ENCODE measurements around the gene MCM3AP.

MCM3AP gene

DNA sequence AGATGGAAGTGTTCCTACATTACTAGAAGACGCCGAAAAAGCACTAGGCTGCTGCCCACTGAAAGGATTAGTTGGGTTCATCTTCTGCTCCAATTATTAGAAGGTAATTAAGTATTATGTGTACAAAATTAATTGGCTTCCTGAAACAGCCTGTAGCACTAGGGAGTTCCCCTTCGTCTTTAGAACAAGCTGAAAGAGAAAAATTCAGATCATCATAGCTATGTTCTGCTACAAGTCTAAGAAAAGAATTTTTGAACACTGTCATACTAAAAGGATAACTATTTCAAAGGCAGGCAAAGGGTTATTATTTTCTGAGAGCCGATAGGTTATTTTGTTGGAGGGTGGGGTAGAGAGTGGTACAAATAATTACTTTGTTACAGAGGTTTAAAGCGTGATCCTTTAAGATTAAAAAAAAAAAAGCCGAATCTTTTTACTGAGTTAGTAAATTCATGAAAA is at the start of gene MCM3AP:
Gene MCM3AP (minus strand): TSS at position 406 of the 456 bp plus-strand sequence. CDS start 325 bp downstream, at position 81.
- DNase-seq, result no peak

DNA sequence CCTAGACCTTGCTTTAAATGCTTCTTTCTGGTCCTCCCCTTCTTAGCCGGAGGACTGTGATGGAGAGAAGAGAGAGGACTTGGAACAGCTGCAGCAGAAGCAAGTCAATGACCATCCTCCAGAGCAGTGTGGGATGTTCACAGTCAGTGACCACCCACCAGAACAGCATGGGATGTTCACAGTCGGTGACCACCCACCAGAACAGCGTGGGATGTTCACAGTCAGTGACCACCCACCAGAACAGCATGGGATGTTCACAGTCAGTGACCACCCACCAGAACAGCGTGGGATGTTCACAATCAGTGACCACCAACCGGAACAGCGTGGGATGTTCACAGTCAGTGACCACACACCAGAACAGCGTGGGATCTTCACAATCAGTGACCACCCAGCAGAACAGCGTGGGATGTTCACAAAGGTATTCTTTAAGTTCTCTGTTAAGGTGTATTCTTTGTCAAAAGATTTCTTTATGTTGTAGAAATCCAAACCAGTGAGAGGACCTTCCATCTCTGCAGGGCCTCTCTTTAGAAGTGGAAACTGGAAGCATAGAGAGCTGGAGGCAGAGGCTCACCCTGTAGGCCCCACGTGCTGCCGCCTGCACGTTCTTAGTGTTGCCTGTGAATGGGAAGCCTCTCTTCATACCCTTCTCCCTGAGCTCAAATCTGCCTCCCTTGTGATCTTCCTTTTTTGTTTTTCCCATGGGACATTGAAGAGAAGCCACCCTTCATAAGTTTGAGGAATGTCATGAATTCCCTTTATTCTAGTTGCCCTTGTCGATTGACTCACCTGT is 49.1 kb upstream of the MCM3AP start:
- DNase-seq, result no peak

DNA sequence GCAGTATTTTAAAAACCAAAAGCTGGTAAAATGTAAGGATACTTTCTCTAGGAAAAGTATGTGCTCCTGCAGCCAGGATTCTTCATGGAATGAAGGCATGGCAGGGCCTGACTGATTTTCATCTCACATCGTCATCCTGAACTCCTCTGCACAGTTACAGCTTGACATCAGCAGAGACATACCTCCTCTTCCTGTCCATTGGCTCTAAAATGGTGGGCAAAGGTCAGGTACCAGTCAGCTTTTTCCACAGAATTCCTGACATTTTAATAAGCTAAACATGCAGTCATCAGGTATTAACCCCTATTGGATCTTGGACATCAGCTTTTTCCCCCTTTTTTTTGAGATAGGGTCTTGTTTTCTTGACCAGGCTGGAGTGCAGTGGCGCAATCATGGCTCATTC is 44.4 kb upstream of the MCM3AP start:
- DNase-seq, result no peak

DNA sequence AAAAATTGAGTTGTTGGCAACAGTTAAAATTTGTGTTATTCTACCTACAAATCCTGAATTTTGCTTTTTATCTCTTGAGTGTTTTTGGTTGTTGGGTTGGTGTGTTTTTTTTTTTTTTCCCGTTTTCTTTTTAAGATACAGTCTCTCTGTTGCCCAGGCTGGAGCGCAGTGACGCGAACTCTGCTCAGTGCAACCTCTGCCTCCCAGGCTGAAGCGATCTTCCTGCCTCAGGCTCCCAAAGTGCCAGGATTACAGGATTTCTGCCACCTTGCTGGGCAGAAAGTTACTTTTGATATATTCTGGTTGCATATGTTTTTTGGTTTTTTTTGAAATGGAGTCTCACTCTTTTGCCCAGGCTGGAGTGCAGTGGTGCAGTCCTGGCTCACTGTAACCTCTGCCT is 42.7 kb upstream of the MCM3AP start:
- DNase-seq, result no peak

DNA sequence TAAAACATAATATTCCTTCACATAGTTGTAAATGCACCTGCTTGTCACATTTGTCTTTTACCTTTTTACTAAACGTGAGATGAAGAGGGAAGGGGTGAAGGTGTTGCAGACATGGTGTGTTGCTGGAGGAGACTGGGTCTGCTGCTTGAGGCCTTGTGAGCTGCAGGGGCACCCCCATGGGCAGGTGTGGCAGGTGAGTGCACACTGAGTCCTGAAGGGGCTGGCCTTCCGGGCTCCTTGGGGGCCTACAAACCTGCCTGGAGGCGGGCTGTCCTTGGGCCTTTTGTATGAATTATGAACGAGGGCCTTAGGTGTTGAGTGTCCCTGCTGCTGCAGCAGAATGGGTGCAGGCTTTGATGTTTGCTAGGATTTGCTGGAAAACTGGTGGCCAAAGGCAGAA is 42.3 kb upstream of the MCM3AP start:
- DNase-seq, result no peak

DNA sequence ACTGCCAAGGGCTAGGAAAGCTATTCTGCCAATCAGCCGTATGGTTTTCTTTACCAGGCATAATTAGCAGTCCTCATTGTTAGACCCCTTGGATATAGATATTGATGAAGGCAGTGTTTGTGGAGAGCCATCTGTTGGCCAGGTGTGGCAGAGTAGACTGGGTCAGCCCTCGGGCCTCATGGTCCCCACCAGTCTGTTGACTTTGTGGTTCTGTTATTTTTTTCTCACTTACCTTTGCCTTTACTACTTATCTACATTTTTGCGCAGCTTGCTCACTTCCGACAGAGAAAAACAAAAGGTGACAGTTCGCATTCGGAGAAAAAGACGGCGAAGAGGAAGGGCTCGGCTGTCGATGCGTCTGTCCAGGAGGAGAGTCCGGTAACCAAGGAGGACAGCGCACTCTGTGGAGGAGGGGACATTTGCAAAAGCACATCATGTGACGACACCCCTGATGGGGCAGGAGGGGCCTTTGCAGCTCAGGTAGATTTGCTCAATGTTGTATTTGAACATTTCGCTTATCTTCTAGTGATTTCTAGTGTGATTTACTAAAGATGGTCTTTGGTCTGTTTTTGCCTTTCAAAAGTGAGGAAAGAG is 40.8 kb upstream of the MCM3AP start:
- DNase-seq, result no peak

DNA sequence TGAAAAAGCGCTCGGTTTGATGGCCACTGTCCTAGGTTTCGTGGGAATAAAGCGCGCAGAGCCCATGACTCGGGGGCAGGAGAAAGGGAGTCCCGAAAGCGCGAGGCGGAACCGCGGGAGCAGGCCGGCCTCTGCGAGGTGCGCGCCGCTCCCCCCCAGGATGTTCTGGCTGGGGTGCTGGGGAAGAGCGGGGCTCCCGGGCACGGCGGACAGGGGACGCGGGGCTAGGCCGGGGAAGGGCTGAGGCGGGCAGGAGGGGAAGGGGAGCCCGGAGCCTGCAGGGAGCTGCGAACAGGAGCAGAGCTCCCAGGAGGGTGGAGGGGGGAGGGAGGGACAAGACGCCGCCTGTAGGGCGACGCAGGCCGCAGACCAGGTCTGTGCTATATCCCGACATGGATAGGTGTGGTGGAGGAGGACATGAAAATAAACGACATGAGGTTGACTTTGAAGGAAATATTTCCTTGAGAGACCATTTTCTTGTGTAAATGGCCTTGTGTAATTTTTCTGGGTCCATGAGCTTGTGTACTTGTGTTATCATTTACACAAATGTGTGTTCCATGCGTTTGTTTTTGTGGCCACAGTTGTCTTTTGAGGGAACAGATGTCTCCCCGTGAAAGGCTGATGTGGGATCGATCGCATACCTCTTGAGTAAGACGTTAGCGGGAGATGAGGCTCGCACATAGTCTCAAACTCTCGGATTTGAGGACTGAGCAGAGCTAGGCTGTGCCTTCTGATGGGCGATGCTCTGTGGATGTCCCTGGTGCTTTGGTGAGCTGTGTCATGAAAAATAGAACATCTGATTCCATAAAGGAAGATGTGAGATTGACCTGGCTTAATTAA is 39.9 kb upstream of the MCM3AP start:
- DNase-seq, result no peak

DNA sequence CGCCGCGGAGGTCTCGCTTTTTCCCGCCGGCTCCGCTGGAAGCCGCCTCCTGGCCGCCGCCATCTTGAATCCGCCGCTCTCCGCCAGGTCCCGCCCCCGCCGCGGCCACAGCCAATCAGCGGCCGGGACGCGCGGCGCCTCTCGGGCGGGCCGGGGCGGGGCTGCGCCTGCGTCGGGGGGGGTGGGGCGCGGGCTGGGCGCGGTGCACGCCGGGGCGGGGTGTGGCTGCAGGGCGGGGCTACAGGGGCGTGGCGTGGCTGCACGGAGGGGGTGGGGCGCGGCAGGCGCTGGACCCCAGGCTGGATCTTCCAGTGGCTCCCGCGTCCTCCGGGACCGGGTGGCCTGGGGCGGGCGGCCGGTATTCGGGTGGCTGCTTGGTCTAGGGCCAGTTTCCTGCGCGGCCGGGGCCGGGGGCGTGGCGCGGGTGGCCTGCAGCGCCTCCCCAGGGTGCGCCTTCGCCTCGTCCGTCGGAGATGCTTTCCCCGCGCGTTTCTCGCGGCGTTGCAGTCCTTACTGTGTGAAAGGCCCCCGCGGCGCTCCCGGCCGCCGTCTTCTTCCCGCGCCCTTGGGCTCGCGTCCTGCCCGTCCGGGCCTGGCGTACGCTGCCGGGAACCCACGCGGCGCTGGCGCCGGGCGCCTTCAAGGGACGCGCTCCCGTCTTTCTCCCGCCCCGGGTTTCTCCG is 39.1 kb upstream of the MCM3AP start:
- DNase-seq, result peak; percentile 38

DNA sequence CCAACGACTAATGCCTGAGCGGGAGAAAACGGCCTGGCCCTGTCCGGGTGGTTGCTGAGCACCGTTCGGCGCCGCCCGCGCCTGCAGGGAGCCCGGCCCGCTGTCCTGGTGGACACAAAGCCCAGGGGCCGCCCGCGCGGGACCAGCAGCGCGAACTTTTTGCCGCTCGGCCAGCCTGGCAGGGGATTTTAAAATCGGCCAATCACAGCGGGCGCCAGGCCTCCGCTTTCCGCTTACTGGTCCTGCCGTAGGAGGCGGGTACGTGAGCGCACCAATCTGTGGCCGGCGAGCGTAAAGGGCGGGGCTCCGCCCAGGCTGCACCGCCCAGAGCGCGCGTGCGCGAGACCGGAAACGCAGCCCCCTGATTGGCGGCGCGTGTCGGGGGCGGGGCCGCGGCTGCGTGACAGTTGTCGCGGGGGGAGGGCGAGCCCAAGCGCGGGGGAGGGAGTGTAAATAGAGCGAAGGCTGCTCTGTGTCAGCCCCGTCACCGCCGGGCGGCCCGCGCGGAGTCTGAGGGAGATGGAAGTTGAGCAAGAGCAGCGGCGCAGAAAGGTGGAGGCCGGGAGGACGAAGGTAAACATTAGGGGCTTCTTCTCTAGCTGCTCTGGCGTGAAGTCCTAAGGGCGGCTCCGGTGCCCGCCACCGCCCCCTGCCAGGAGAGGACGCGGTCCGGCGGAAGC is 38.4 kb upstream of the MCM3AP start, which contains the start of the genes C21orf58 and PCNT:
Gene C21orf58 (minus strand): TSS at position 161 of the 680 bp plus-strand sequence. CDS start 1,132 bp downstream, outside the sequence.
Gene PCNT (plus strand): TSS at position 447 of the 680 bp plus-strand sequence. CDS start 73 bp downstream, at position 520.
- peak; percentile 81 for DNase-seq

DNA sequence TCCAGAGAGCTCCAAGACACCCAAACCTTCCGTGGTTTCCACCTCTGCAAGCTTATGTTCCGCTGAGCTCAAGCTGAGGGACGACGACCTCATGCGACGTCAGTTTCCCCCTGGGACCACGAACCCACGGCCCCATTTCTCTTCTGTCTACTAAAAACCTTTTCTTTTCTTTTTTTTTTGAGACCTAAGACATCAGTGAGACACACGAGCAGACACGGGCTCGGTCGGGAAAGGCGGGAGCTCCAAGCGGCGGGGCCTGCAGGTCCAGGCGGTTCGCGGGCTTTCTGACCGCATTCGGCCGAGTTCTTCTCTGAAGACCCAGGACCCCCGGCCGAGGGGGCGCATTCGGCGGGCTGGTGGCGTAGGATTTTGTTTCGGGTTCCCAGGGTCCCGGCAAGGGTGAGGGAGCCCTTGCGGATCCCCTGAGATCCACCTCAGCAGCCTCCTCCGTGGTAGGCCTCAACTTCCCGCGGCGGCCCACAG is 37.9 kb upstream of the MCM3AP start:
- DNase-seq, result no peak

DNA sequence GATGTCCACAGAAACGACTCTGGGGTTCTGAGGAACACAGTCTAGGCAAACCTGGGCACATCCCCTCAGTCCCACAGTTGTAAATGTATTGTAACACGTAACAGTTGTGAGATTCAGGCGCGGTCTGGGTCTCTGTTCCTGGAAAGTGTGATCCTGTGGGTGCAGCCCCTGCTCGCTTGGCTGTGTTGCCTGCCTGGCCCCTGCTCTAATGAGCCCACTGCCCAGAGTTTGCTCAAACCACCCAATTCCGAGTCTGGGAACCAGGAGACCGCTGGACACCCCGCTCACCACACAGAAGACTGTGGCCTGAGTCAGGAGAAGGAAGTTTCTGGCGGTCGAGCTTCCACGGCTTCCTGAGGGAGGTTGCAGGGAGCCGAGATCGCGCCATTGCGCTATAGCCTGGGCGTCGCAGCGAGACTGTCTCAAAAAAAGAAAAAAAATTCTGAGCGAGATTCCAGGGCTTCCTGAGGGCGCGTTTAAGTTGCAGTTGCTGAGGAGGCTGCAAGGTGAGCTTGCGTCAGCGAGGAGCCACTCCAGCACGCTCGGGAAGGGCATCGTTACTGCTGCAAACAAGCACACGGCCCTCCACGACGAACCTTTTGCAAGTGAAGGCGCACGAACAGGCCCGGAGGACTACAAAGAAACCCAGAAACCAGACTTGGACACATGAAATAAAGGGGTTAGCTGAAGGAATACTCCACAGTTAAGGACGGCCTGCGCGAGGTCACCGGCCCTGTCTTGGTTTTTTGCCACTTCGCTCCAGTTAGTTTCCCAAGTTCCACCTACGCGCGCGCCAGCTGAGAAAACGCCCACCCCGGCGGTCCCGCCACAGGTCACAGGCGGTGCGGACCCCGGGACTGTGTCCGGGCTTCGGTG is 37.2 kb upstream of the MCM3AP start:
- DNase-seq, result no peak

DNA sequence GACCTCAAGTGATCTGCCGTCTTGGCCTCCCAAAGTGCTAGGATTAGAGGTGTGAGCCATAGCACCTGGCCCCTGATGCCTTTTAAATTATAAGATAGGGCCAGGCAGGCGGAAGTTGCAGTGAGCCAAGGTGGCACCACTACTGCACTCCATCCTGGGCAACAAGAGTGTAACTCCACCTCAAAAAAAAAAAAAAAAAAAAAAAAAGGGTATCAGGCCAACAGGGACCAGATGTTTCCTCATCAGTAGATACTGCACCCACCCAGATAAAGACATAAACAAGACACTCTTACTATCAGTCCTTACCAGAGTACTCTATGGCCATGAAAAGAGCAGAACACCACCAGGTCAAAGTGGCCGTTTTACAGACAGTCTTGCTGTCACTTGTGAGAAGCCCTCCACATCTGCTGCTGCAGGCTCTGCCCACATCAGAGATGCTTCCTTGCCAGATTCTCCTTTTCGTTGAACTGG is 35.0 kb upstream of the MCM3AP start:
- DNase-seq, result no peak

DNA sequence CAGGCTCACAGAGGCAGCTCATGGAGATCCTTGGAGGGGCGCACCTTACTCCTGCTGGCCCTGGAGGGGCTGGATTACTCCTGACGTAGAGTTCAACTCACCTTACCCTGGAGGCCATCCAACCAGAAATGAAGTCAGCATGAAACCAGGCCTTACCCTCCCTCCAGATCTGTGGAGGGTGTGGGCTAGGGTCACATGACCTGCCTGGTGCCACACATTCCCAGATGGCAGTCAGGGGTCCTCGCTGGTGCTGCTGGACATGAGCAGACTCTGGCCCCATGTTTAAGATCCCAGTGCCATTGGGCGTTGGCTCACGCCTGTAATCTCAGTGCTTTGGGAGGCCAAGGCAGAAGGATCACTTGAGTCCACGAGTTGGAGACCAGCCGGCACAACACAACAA is 33.8 kb upstream of the MCM3AP start:
- no peak for DNase-seq

DNA sequence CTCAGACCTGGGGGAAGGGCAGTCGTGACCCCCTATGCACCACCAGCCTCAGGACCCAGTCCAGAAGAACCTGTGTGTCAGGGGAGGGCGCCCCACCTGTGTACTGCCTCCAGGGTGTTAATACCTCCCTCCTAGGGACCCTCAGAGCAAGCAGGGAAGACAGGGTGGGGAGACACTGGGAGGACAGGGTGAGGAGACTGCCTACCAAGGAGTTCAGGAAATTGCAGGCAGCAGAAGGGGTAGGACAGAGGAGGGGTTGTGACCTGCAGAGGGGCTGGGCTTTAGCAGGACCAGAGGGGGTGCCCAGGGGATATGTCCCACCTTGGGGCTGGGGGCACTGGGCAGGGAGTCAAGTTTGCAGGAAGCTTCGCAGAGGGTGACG is 33.0 kb upstream of the MCM3AP start:
- DNase-seq, result no peak

DNA sequence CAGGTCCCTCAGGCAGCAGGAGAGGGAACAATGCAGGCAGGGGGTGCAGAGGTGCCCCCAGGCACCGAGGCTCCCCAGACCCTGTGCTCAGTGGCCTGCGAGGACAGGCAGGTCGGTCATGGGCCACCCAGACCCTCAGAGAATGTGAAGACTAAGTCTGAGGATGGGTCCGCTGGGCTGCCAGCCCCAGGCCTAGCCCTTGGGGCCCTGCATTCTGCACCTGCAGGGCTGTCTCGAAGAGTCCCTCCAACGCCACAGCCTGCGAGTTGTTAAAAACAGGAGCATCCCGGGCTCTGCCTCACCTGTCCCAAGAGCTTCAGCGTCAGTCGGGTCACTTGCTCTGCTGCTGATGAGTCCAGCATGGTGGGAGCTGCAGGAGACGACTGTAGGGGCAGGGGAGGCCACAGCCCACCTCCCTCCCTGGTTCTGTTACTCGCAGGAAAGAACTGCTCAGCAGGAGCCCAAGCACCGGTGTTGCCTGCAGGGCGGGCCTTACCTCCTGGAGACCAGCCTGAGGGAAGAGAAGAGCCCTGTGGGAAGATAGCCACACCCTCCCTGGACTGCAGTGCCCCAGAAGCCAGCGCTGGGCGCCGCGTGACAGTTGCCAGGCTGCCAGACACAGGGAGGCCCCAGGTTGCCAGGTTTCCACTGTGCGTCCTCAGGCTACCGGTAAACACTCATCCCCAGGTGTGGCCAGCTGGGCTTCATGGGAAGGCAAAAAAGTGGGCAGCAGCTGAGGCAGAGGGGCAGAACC is 32.5 kb upstream of the MCM3AP start:
- peak; percentile 51 for DNase-seq

DNA sequence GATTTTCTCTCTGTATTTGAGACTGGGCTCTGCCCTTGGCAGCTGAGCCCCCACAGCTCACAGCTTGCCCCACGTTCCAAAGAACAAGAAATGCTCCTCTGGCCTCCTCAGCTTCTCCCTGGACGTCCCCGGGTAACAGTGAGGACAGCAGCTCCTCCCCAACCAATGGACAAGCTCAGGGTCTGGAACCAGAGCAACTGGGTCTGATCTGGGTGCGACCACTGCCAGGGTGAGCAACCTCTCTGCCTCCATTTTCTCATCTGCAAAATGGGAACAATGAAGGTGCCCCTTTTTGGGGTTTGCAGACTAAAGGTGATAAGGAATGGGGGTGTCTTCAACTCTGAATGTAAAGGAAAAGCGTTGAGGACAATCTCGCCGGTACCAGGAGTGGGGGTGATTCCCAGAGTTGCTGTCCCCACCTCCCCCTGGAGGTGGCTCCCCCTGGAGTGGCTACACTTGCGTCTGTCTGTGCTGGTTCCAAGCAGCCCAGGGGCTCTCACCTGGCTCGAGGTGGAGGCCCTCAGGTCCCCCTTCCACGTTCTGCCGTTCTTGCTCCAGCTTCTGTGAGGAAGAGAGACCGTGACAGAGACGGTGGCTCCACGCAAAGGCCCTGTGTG is 31.4 kb upstream of the MCM3AP start:
- DNase-seq, result no peak

DNA sequence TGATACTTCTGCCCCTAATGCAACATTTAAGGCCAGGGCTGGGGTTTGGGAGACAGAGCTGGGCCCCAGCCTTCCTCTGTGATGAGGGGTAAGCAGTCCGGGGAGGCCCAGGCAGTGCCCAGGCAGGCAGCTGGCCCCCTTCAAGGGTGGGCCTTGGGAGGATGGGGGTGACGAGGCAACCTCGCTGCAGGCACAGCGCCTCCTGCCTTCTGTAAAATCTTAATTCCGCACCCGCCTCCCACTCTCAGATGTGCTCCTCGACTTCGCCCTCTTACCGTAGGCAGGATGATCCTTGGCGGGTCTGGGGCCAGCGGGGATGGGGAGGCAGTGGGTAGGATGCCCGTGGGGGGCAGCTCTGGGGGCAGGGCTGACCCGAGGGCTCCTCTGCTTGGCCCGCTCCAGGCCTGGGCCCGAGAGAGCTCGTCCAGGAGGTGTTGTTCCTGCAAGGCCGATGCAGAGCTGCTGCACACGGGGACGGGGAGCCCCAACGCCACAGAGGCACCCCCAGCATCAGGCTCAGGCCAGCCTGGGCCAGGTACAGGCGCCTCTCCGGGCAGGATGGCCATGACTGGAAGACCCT is 29.1 kb upstream of the MCM3AP start:
- DNase-seq, result no peak

DNA sequence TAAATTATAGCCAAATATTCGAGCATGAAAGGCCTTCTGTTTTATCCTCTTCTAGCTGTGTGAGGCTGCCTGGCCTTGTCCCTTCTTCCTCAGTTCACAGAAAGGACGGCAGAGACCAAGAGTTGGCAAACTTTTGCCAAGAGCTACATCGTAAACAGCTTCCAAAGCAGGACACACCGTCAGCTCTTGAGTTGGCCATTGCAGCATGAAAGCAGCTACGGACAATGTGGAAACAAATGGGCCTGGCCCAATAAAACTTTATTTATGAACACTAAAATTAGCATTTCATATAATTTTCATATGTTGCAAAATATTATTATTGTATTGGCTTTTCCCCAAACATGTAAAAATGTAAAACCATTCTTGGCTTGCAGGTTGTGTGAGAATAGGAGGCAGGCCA is 27.5 kb upstream of the MCM3AP start:
- no peak for DNase-seq

DNA sequence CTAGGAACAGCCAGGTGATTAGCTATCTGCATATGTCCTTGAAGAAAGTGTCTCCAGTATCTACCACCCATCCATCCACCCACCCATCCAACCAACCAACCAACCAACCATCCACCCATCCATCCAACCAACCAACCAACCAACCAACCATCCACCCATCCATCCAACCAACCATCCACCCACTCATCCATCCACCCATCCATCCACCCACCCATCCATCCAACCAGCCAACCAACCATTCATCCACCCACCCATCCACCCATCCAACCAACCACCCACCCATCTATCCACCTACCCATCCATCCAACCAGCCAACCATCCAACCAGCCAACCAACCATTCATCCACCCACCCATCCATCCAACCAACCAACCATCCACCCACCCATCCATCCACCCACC is 26.2 kb upstream of the MCM3AP start:
- DNase-seq, result no peak

Data from NCI-H2029 treated with DMSO at 0.1 percent for 48 hours (cell line).